Suprapubic skin (tissue), 3 donors: ENCODE data around the gene CEP112.

ENCODE experiments used
- CTCF ChIP-seq, 2 donors: fragments of 200-600 bp in 1 of 2; fragments of 450-650 bp in 1 of 2; sonication (generic) in 1 of 2; IDR thresholded peaks; one replicate each; pipeline ENCODE4 v1.5.1; 2016 to 2019; ENCODE audit warnings: antibody characterized with exemption in 2 of 2, mild to moderate bottlenecking in 1 of 2, moderate library complexity in 1 of 2
- EP300 ChIP-seq: sonication (generic); formaldehyde crosslinking; IDR thresholded peaks from one replicate; pipeline ENCODE4 v1.6.1; 2017; ENCODE audit warnings: antibody characterized with exemption

GRCh38 chr17:65678546-65678945 is 513.4 kb downstream of the CEP112 start:
- no peak for TF ChIP-seq EP300
- no peak for TF ChIP-seq CTCF (IDR thresholded peaks at IDR 0.05)
